ENCODE data around the gene WNT1. TPM values are rescaled to one million over a fixed set of nuclear protein-coding genes. Genes with fewer than 3 reads are reported as not detected.

The WNT1 gene
- total and polyA plus RNA-seq, 11 donors, result 0.29 TPM; not detected in 10

DNA sequence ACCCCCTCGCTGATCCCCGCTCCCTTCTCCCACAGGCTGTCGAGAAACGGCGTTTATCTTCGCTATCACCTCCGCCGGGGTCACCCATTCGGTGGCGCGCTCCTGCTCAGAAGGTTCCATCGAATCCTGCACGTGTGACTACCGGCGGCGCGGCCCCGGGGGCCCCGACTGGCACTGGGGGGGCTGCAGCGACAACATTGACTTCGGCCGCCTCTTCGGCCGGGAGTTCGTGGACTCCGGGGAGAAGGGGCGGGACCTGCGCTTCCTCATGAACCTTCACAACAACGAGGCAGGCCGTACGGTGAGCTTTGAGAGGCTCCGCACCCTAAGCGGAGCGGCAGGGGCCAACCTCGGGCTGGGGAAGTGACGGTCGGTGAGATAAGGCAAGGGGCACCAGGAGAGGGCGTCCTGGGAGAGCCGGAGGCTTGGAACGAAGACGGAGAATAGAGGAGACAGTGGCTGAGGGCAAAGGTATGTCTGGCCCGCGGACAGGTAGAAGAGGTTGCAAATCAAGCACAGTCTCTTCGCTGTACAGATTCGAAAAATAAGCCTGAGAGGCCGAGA, 2.3 kb downstream of the WNT1 start:
- Histone ChIP-seq H3K4me3 (peak overlapping the region in 11 of 12 donors; percentile 14 to 54 (median 40)), H3K27me3 (peaks cover 42 to 95% (median 71%) of the 10 kb centered on the region in 9 donors), H3K36me3 (no peaks in the 10 kb centered on the region), H3K9me3 (no peaks in the 10 kb centered on the region), H3K4me1 (peaks cover 7 to 46% (median 37%) of the 10 kb centered on the region in 12 donors), H3K27ac (peak overlapping the region in 1 of 12 donors; percentile 37)
- peak in 2 of 4 donors; percentile 3 to 10 for ATAC-seq
- DNase-seq, result no peak
- 3% methylated on average over 28 to 46 of the region's 46 CpGs for WGBS, 4 donors
- intact Hi-C loops (cut with DNase I), result loop anchor here in 2 of 10 donors (10.0 kb wide), 1 partner anchor 126 kb away; the partner anchor contains the start of gene DDX23 (in 2 of the 2)
- TF ChIP-seq, protein P1, sequence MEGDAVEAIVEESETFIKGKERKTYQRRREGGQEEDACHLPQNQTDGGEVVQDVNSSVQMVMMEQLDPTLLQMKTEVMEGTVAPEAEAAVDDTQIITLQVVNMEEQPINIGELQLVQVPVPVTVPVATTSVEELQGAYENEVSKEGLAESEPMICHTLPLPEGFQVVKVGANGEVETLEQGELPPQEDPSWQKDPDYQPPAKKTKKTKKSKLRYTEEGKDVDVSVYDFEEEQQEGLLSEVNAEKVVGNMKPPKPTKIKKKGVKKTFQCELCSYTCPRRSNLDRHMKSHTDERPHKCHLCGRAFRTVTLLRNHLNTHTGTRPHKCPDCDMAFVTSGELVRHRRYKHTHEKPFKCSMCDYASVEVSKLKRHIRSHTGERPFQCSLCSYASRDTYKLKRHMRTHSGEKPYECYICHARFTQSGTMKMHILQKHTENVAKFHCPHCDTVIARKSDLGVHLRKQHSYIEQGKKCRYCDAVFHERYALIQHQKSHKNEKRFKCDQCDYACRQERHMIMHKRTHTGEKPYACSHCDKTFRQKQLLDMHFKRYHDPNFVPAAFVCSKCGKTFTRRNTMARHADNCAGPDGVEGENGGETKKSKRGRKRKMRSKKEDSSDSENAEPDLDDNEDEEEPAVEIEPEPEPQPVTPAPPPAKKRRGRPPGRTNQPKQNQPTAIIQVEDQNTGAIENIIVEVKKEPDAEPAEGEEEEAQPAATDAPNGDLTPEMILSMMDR (IDR thresholded peaks at IDR 0.05), result peak in 2 of 12 donors; percentile 8
- no peak for TF ChIP-seq POLR2A (IDR thresholded peaks at IDR 0.05)

DNA sequence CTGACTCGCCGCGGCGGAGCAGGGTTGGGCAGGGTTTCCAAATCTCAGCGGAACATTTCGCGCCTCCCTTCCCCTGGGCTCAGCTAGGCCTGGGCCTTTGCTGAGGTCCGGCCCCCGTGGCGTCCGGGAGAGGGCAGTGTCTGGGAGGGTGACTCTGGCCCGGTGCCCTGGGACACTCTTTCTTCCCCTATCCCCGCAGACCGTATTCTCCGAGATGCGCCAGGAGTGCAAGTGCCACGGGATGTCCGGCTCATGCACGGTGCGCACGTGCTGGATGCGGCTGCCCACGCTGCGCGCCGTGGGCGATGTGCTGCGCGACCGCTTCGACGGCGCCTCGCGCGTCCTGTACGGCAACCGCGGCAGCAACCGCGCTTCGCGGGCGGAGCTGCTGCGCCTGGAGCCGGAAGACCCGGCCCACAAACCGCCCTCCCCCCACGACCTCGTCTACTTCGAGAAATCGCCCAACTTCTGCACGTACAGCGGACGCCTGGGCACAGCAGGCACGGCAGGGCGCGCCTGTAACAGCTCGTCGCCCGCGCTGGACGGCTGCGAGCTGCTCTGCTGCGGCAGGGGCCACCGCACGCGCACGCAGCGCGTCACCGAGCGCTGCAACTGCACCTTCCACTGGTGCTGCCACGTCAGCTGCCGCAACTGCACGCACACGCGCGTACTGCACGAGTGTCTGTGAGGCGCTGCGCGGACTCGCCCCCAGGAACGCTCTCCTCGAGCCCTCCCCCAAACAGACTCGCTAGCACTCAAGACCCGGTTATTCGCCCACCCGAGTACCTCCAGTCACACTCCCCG, 3.0 kb downstream of the WNT1 start:
- peaks cover 7 to 53% (median 41%) of the 10 kb centered on the region in 12 donors for H3K4me1 ChIP-seq
- H3K9me3 ChIP-seq, result no peaks in the 10 kb centered on the region
- H3K27me3 ChIP-seq, result peaks cover 42 to 94% (median 64%) of the 10 kb centered on the region in 9 donors
- peak in 2 of 5 donors; percentile 35 to 55 for DNase-seq
- H3K27ac ChIP-seq, result no peak overlapping the region
- ATAC-seq, result peak in 2 of 4 donors; percentile 17 to 26
- WGBS, 4 donors, result 2 to 4% (median 3%) methylated on average over 37 to 91 of the region's 91 CpGs
- intact Hi-C loops (cut with DNase I), result loop anchor here in 2 of 10 donors (10.0 kb wide), 1 partner anchor 126 kb away; the partner anchor contains the start of gene DDX23 (in 2 of the 2)
- H3K36me3 ChIP-seq, result no peaks in the 10 kb centered on the region
- no peak for TF ChIP-seq POLR2A (IDR thresholded peaks at IDR 0.05)
- TF ChIP-seq, protein P1 (IDR thresholded peaks at IDR 0.05), result peak in 4 of 12 donors; percentile 1 to 29 (median 16)
- H3K4me3 ChIP-seq, result peak overlapping the region in 11 of 12 donors; percentile 14 to 54 (median 40)

DNA sequence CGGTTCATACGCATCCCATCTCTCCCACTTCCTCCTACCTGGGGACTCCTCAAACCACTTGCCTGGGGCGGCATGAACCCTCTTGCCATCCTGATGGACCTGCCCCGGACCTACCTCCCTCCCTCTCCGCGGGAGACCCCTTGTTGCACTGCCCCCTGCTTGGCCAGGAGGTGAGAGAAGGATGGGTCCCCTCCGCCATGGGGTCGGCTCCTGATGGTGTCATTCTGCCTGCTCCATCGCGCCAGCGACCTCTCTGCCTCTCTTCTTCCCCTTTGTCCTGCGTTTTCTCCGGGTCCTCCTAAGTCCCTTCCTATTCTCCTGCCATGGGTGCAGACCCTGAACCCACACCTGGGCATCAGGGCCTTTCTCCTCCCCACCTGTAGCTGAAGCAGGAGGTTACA, 3.6 kb downstream of the WNT1 start:
- ATAC-seq, result no peak
- DNase-seq, result no peak
- Histone ChIP-seq H3K4me1 (peaks cover 7 to 57% (median 41%) of the 10 kb centered on the region in 12 donors), H3K4me3 (peak overlapping the region in 1 of 12 donors; percentile 49), H3K27ac (no peak overlapping the region), H3K36me3 (no peaks in the 10 kb centered on the region), H3K9me3 (no peaks in the 10 kb centered on the region), H3K27me3 (peaks cover 42 to 94% (median 60%) of the 10 kb centered on the region in 9 donors)
- WGBS, 4 donors, result 20 to 27% (median 25%) methylated on average over 13 of the region's 13 CpGs
- intact Hi-C loops (cut with DNase I), result loop anchor here in 2 of 10 donors (10.0 kb wide), 1 partner anchor 127 kb away; the partner anchor contains the start of gene DDX23 (in 2 of the 2)
- TF ChIP-seq, protein P1 (IDR thresholded peaks at IDR 0.05), result no peak
- TF ChIP-seq POLR2A (IDR thresholded peaks at IDR 0.05), result no peak
